ENCODE results near the gene COL4A6. TPM values are rescaled to one million over a fixed set of nuclear protein-coding genes. Genes with fewer than 3 reads are reported as not detected.

Gene COL4A6
- total and polyA plus RNA-seq, 4 donors = under 0.01 to 0.09 (median 0.07) TPM; not detected in 1

DNA sequence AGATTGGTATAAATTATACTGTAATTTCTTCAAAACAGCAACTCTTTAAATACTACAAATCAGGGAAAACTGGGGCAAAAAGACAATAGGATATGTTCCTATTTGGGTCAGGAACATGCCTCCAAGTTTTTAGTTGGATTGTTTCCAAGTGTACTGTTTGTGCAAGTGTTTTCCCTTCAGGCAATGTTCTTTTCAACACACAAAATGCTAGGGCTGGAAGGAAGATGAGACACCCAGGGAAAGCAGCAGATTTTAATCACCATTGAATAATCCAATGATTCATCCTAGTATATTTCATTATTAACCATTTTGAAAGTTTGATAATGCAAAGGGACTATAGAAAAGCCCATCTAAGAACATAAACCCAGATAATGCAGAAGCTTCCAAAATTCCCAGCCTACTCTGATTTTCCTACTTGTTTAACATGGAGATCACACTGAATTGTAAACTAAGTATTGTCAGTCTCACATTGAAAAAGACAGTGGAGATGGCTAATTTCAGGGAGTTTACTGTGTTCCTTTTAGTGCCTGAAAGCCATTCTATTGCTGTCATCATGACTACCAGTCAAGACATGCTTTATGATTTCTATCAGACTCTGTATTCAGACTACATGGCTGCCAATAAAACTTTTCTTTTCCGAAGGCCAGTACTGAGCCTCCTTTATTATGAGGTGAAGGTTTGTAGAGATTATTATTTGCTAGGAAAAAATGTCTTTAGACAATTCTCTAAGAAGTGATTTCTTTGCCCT is 38.6 kb downstream of the COL4A6 start:
- H3K27ac ChIP-seq (ENCODE audit: low read depth in 1 of 2, low read length in 2 of 2) = no peak overlapping the region
- no peaks in the 10 kb centered on the region for H3K36me3 ChIP-seq (ENCODE audit: control insufficient read depth in 4 of 4, insufficient read depth in 3 of 4, low read depth in 1 of 4, low read length in 3 of 4)
- no peak overlapping the region for H3K9ac ChIP-seq (ENCODE audit: low read depth in 1 of 2, low read length in 2 of 2)
- DNase-seq (ENCODE audit: low spot score) = no peak
- no peaks in the 10 kb centered on the region for H3K9me3 ChIP-seq (ENCODE audit: control insufficient read depth in 4 of 4, low read length in 3 of 4)
- WGBS = 74% methylated on average over 1 of the region's 1 CpG
- TF ChIP-seq RAD21 (IDR thresholded peaks at IDR 0.05) = no peak
- no peak for TF ChIP-seq HNF4A (conservative IDR thresholded peaks at IDR 0.05)
- TF ChIP-seq MAX (IDR thresholded peaks at IDR 0.05) = no peak
- TF ChIP-seq GABPA (IDR thresholded peaks at IDR 0.05 in 1 of 2, conservative IDR thresholded peaks at IDR 0.05 in 1 of 2) = no peak
- TF ChIP-seq, protein P1, sequence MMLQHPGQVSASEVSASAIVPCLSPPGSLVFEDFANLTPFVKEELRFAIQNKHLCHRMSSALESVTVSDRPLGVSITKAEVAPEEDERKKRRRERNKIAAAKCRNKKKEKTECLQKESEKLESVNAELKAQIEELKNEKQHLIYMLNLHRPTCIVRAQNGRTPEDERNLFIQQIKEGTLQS (IDR thresholded peaks at IDR 0.05) = no peak
- TF ChIP-seq SP1 (IDR thresholded peaks at IDR 0.05) = no peak
- TF ChIP-seq NR2F2 (IDR thresholded peaks at IDR 0.05) = no peak
- TF ChIP-seq REST (IDR thresholded peaks at IDR 0.05) = no peak
- TF ChIP-seq JUND (IDR thresholded peaks at IDR 0.05) = no peak
- TF ChIP-seq EGR1 (IDR thresholded peaks at IDR 0.05; ENCODE audit: low read depth in 2 of 2) = no peak
- no peak for TF ChIP-seq FOXA2 (IDR thresholded peaks at IDR 0.05)
- TF ChIP-seq TAF1 (conservative IDR thresholded peaks at IDR 0.05) = no peak
- TF ChIP-seq YY1 (IDR thresholded peaks at IDR 0.05) = no peak
- TF ChIP-seq FOXA1 (IDR thresholded peaks at IDR 0.05) = no peak
- H3K4me1 ChIP-seq (ENCODE audit: control insufficient read depth in 4 of 4, insufficient read depth in 4 of 4, low read length in 3 of 4) = no peaks in the 10 kb centered on the region
- H3K27me3 ChIP-seq (ENCODE audit: control insufficient read depth in 4 of 4, insufficient read depth in 4 of 4, low read length in 3 of 4) = no peaks in the 10 kb centered on the region
- no peak overlapping the region for H3K4me3 ChIP-seq (ENCODE audit: low read depth in 1 of 3, low read length in 3 of 3)

DNA sequence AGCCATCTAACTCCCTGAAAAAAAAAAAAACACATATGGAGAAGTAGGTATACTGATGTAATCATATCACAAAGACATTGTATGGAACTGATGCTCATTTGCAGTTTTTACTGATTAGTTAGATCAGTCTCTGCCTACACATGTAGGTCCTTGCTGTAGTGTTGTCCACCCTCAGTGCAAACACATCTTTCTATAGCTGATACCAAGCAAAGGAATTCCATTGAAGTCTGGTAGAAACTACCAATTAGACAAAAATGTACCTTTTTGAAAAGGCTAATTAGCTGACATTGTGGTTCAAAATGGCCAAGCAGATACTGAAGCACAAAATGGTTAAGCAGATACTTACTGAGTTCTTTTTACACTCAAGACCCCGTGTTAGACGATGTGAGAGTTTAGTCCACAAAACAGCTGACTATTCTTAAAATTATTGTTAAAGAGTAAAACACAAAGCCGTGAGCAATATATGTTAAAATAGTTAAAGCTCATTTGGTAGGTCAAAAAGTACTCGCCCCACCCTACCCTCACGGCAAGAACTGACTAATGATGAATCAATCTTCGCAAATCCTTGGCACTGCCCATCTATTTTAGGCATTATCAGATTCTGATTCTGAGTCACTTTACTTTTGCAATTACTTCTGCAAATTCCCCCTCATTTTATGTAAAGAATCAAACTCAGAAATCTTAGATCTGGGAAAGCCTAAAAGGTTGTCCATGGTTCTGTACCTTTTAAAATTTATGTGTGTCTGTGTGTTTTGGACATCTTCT is 40.4 kb downstream of the COL4A6 start:
- TF ChIP-seq GABPA (IDR thresholded peaks at IDR 0.05 in 1 of 2, conservative IDR thresholded peaks at IDR 0.05 in 1 of 2) (no peak), CTCF (IDR thresholded peaks at IDR 0.05; ENCODE audit: low read depth, low read length, missing input control) (no peak), FOXA1 (IDR thresholded peaks at IDR 0.05) (no peak), HNF4A (conservative IDR thresholded peaks at IDR 0.05) (no peak), JUND (IDR thresholded peaks at IDR 0.05) (no peak), REST (IDR thresholded peaks at IDR 0.05) (no peak), FOXA2 (IDR thresholded peaks at IDR 0.05) (no peak), SP1 (IDR thresholded peaks at IDR 0.05) (no peak), RAD21 (IDR thresholded peaks at IDR 0.05) (no peak), EGR1 (IDR thresholded peaks at IDR 0.05; ENCODE audit: low read depth in 2 of 2) (no peak)
- Histone ChIP-seq H3K4me1 (ENCODE audit: control insufficient read depth in 4 of 4, insufficient read depth in 4 of 4, low read length in 3 of 4) (no peaks in the 10 kb centered on the region), H3K4me3 (ENCODE audit: low read depth in 1 of 3, low read length in 3 of 3) (no peak overlapping the region), H3K27ac (ENCODE audit: low read depth in 1 of 2, low read length in 2 of 2) (no peak overlapping the region), H3K9ac (ENCODE audit: low read depth in 1 of 2, low read length in 2 of 2) (no peak overlapping the region), H3K9me3 (ENCODE audit: control insufficient read depth in 4 of 4, low read length in 3 of 4) (no peaks in the 10 kb centered on the region), H3K27me3 (ENCODE audit: control insufficient read depth in 4 of 4, insufficient read depth in 4 of 4, low read length in 3 of 4) (no peaks in the 10 kb centered on the region), H3K36me3 (ENCODE audit: control insufficient read depth in 4 of 4, insufficient read depth in 3 of 4, low read depth in 1 of 4, low read length in 3 of 4) (no peaks in the 10 kb centered on the region)
- no peak for DNase-seq (ENCODE audit: low spot score)
- WGBS = 90% methylated on average over 6 of the region's 6 CpGs
